Posterior cingulate gyrus (tissue), 11 donors: ENCODE results near the gene DCC.

Experiments
- DNase-seq, 10 donors: peaks; one replicate each; pipeline versions ENCODE4 v3.0.0 to v3.0.0-alpha.2; 2020 to 2021; ENCODE audit warnings: mixed read lengths in 3 of 10
- intact Hi-C: fragments of 100-400 bp; cut with DNase I; formaldehyde crosslinking; loops from one replicate; pipeline ENCODE4 v1.15.1; 2023

The DCC gene

GRCh38 chr18:52657043-52657805 is 317.2 kb downstream of the DCC start:
- DNase-seq: peak in 1 of 10 donors; percentile 45
- intact Hi-C loops: no loop called here

GRCh38 chr18:52667463-52668065 is 327.6 kb downstream of the DCC start:
- intact Hi-C loops: no loop called here
- no peak for DNase-seq

GRCh38 chr18:52670896-52671295 is 330.9 kb downstream of the DCC start:
- no peak for DNase-seq
- intact Hi-C loops: loop anchor here (1.0 to 5.0 kb wide), 2 partner anchors 329 to 1003 kb away; partner anchors contain the start of gene DCC

DNA sequence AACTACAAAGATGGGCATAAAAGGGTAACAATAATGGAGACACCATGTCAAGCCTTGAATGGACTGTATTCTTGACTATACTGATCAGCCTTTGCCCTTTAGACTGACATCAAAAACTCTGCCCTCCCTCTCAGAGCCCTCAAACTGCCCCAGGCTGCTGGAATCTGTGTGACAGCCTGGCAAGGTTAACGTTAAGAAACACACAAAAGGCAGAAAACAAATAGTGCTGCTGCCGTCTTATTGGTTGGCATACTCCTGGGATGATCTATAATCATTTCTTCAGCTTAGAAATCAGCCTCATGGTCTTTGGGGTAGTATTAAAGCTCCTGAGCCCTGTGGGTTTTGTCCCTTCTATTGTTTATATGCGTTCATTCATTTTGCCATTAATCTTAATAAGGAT is 338.0 kb downstream of the DCC start:
- no peak for DNase-seq
- intact Hi-C loops: no loop called here

- DNase-seq: no peak
- intact Hi-C loops: no loop called here
Measured at GRCh38 chr18:52678551-52678950, 338.6 kb downstream of the DCC start.

DNA sequence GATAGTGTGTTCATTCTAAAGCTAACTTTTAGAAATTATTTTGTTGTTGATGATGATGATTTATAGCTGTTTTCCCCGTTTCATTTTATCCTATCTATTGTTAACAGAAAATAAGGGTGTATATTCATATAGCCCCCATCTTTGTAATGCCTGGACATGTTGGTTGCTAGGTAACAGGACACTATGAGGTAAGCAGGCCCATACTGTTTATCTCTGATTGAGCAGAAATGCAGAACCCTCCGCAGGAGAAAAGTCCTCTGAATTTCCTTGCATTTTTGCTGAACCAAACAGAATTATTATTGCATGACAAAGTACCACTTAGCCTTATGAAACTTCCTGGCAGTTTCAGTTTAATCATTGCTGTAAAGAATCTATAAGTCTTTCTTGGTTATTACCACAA is 339.4 kb downstream of the DCC start:
- intact Hi-C loops: no loop called here
- DNase-seq: no peak

DNA sequence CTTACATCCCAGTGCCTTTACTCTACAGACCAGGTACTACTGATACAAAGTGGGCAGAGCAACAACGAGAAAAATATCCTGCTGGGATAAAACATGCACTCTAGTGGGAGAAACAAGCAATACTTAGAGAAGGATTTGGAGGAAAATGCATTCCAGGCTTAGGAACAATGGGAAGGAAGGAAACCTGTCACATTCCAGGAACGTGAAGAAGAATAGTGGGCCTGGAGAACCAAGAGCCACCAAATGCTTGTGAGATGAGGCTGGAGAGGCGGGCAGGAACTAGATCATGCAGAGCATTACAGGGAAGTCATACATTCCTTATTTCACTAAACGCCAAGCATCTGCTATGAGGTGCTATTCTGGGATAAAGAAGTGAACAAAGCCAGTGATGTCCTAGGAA is 342.3 kb downstream of the DCC start:
- no peak for DNase-seq
- intact Hi-C loops: no loop called here

DNA sequence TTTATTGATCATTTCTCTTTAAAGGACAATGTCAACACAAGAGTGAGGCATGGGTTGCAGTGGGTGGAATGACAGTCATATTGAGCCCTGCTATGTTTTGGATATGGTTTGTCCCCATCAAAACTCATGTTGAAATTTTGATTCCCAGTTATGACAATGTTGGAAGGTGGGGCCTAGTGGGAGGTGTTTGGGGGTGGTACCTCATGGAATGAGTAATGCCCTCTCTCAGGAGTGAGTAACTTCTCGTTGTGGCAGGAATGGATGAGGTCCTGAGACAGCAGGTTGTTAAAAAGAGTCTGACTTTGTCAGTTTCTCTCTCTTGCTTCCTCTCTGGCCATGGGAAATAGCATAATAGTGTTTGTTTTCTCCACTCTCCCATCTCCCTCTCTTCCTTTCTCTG is 345.3 kb downstream of the DCC start:
- DNase-seq: no peak
- intact Hi-C loops: no loop called here

- intact Hi-C loops: no loop called here
- DNase-seq: no peak
Measured at GRCh38 chr18:52691841-52692240, 351.8 kb downstream of the DCC start.

GRCh38 chr18:52694804-52695203 is 354.8 kb downstream of the DCC start:
- intact Hi-C loops: no loop called here
- DNase-seq: peak in 1 of 10 donors; percentile 5

GRCh38 chr18:52700116-52700515 is 360.1 kb downstream of the DCC start:
- intact Hi-C loops: no loop called here
- no peak for DNase-seq

DNA sequence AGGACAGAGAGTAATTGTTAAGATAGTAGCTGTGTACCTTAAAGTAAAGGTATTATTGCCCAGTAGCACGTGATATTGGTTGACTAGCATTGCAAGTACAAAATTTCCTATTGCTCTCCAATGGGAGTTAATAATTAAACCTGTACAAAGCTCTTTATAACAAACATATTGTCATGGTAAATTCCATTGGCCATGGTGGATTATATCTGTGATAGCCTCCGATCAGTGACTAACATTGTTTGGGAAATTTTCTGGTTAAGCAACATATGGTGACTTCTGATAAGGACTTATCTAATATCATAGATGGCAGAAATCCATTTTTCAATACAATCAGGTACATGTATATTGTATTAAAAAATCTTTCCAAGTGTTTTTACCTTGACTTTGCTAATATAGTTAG is 360.8 kb downstream of the DCC start:
- no peak for DNase-seq
- intact Hi-C loops: no loop called here

GRCh38 chr18:52701219-52701935 is 361.4 kb downstream of the DCC start:
- intact Hi-C loops: no loop called here

DNA sequence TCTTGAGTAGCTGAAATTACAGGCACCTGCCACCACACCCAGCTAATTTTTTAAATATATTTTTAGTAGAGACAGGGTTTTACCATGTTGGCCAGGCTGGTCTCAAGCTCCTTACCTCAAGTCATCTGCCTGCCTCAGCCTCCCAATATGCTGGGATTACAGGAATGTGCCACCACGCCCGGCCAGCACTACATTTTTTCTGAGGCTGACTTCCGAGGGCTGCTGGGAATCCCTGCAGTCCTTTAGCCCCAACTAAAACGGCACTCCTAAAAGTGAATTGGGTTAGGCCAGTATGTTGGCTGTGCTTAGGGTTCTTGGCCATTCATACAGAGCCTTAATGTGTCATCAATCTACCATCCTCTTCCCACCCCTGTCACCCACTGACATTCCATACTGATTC is 375.4 kb downstream of the DCC start:
- DNase-seq: no peak
- intact Hi-C loops: loop anchor here (5.0 kb wide), 2 partner anchors 187 to 667 kb away; no protein-coding TSS in a partner anchor

More at GRCh38 chr18:52701219-52701935, 361.4 kb downstream of the DCC start:
- no peak for DNase-seq

- intact Hi-C loops: loop anchor here (5.0 kb wide), 2 partner anchors 186 to 666 kb away; no protein-coding TSS in a partner anchor
- DNase-seq: no peak
Measured at GRCh38 chr18:52715991-52716390, 376.0 kb downstream of the DCC start.

GRCh38 chr18:52716973-52717372 is 377.0 kb downstream of the DCC start:
- intact Hi-C loops: loop anchor here (5.0 kb wide), 2 partner anchors 185 to 665 kb away; no protein-coding TSS in a partner anchor
- peak in 7 of 10 donors; percentile 15 to 85 (median 46) for DNase-seq

GRCh38 chr18:52722904-52723303 is 382.9 kb downstream of the DCC start:
- DNase-seq: no peak
- intact Hi-C loops: no loop called here

GRCh38 chr18:52723550-52723970 is 383.6 kb downstream of the DCC start:
- DNase-seq: no peak
- intact Hi-C loops: no loop called here

DNA sequence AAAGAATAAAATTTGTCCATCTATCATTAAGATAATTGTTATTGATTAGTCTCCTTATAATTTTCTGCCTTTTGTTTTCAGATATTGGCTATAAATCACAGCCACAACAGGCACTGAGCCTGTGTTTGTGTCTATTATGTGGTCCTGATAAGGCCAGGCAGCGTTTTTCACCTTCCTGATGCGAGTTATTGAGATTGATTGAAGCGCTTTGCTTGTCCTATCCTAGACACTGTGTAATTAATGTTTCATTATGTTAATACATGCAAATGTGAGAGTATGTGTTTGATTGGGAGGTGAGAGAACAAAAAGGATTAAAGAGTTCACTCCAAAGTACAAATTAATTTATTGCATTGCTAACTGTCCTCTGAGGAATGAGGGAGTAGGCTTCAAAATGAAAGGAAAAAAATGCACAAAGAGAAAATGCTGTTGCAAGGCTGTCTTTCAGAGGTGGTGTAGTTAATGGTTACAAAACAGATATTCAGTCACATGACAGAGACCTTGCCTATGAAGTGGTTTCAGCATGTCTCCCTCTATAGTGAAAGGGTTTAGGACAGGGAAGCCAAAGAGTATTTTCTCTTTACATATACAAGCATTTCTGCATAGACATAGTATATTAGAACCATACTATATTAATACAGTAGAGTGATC is 391.1 kb downstream of the DCC start:
- DNase-seq: no peak
- intact Hi-C loops: no loop called here

DNA sequence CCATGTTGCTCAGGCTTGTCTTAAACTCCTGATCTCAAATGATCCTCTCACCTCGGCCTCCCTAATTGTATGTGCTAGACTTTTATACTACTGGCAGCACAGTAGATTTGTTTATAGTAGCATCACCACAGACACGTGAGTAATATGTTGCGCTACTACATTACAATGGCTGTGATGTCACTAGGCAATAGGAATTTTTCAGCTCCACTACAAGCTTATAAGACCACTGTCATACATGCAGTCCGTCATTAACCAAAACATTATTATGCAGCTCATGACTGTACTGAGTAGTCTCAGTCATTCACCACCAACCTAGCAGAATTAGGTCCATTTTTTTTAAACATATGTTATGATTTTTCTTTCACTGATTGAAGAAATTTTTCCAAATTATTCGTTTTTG is 398.9 kb downstream of the DCC start:
- intact Hi-C loops: no loop called here
- DNase-seq: no peak

DNA sequence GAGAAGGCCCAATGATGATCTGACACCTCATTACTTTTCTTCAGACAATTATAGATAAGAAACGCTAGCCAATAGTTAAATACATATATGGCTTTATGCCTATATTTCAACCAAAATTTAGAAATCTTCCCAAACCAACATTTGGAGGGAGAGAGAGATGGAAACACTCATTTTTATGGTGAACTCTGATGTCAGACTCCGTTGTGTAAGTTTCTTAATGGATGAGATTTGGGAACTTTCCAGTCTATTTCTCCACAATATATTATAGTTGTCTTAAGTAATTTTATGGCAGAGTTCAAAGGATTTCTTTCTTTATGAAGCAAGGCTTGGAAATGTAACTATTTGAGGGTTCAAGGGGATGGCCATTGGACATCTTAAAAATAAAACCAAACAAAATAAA is 407.0 kb downstream of the DCC start:
- intact Hi-C loops: no loop called here

More for the DNA sequence above, 407.0 kb downstream of the DCC start:
- no peak for DNase-seq
